Measurements from ENCODE around the gene GRIN2A. TPM values are rescaled to one million over a fixed set of nuclear protein-coding genes. Genes with fewer than 3 reads are reported as not detected.

The GRIN2A gene
- total and polyA plus RNA-seq, 2 of the 13 experiments (the other 11 are each of a cell fraction or from before 2014, with no cell fraction given): not detected

DNA sequence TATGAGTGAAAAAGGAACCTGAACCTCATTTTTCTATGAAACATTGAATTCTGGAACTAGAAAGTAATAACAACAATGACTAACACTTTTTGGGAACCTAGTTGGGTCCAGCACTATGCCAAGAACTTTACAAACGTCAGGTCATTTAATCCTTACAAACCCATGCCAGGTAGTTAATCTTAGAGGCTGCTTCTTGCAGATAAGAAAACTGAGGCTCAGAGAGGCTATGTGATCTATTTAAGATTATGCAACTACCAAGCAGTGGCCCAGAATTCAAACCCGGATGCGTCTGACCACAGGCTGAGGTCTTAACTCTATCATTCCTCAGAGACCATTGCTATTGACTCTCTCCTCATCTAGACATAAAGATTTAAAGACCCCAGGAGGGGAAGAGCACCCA is 358.7 kb downstream of the GRIN2A start:
- no peak overlapping the region for H3K27ac ChIP-seq (ENCODE audit: extremely low read length, insufficient read depth, low read length)
- ATAC-seq: no peak
- FAIRE-seq: no peak
- no peaks in the 10 kb centered on the region for H3K79me2 ChIP-seq (ENCODE audit: insufficient read depth, low read length)
- no peaks in the 10 kb centered on the region for H3K4me1 ChIP-seq (ENCODE audit: insufficient read depth, low read length)
- H2AFZ ChIP-seq (ENCODE audit: low read length): no peak overlapping the region
- no peaks in the 10 kb centered on the region for H3K36me3 ChIP-seq (replicated peaks in 1 of 2; ENCODE audit: control insufficient read depth in 1 of 2, insufficient read depth in 2 of 2, low read length in 2 of 2)
- H3K4me2 ChIP-seq (ENCODE audit: low read depth, low read length): no peak overlapping the region
- no peak overlapping the region for H3K9ac ChIP-seq (ENCODE audit: insufficient read depth, low read depth, low read length)
- intact Hi-C loops (cut with micrococcal nuclease; ENCODE audit: unreplicated experiment) (no loop called here), in situ Hi-C loops (cut with HindIII; ENCODE audit: extremely low pct_ligation_motif_present, low pct_unique_long_range_greater_than_20kb) (no loop called here)
- CTCF ChIA-PET (ENCODE audit: low intra/inter-chr PET ratio, low total read pairs): no interaction called here
- POLR2A ChIA-PET: no interaction called here
- DNase-seq (ENCODE audit: low spot score): no peak
- H3K27me3 ChIP-seq (ENCODE audit: control insufficient read depth in 1 of 2, insufficient read depth in 2 of 2, low read length in 2 of 2): 0 out of 5 replicates have a peak, but pooled peaks cover 0 to 3% of the 10 kb centered on the region in 2 experiments
- no peaks in the 10 kb centered on the region for H4K20me1 ChIP-seq (ENCODE audit: insufficient read depth, low read length)
- whole genome bisulfite sequencing (ENCODE audit: low lambda C conversion rate): 50% methylated on average over 3 of the region's 3 CpGs
- no peak overlapping the region for H3K4me3 ChIP-seq (replicated peaks in 1 of 3; ENCODE audit: insufficient read depth in 1 of 3, low read depth in 2 of 3, low read length in 3 of 3)
- H3K9me3 ChIP-seq (ENCODE audit: low read length): no peaks in the 10 kb centered on the region
- no TSS peak for BruUV-seq (replicated peaks)
- TF ChIP-seq ZNF788 (CRISPR knock-in tag; IDR thresholded peaks at IDR 0.05; ENCODE audit: borderline replicate concordance) (no peak), ZNF431 (CRISPR knock-in tag; IDR thresholded peaks at IDR 0.05; ENCODE audit: borderline replicate concordance, low read depth) (no peak)
- TF ChIP-seq, protein P1, sequence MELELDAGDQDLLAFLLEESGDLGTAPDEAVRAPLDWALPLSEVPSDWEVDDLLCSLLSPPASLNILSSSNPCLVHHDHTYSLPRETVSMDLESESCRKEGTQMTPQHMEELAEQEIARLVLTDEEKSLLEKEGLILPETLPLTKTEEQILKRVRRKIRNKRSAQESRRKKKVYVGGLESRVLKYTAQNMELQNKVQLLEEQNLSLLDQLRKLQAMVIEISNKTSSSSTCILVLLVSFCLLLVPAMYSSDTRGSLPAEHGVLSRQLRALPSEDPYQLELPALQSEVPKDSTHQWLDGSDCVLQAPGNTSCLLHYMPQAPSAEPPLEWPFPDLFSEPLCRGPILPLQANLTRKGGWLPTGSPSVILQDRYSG (CRISPR knock-in tag; IDR thresholded peaks at IDR 0.05): no peak

- POLR2A ChIA-PET: no interaction called here
- CTCF ChIA-PET (ENCODE audit: low intra/inter-chr PET ratio, low total read pairs): no interaction called here
- intact Hi-C loops (cut with micrococcal nuclease; ENCODE audit: unreplicated experiment) (no loop called here), in situ Hi-C loops (cut with HindIII; ENCODE audit: extremely low pct_ligation_motif_present, low pct_unique_long_range_greater_than_20kb) (no loop called here)
- H3K27me3 ChIP-seq (ENCODE audit: control insufficient read depth in 1 of 2, insufficient read depth in 2 of 2, low read length in 2 of 2): 0 out of 5 replicates have a peak, but pooled peaks cover 0 to 3% of the 10 kb centered on the region in 2 experiments
- H3K79me2 ChIP-seq (ENCODE audit: insufficient read depth, low read length): no peaks in the 10 kb centered on the region
- BruUV-seq (replicated peaks): no TSS peak
- ATAC-seq (no peak), DNase-seq (ENCODE audit: low spot score) (no peak), FAIRE-seq (no peak)
- no peaks in the 10 kb centered on the region for H3K9me3 ChIP-seq (ENCODE audit: low read length)
- WGBS (ENCODE audit: low lambda C conversion rate): under 1% methylated on average over 7 of the region's 7 CpGs
- no peak overlapping the region for H3K9ac ChIP-seq (ENCODE audit: insufficient read depth, low read depth, low read length)
- TF ChIP-seq TMF1 (CRISPR knock-in tag; IDR thresholded peaks at IDR 0.05; ENCODE audit: low read depth): no peak
- TF ChIP-seq HNRNPLL (IDR thresholded peaks at IDR 0.05; ENCODE audit: low read depth, low read length, poor library complexity, severe bottlenecking): no peak
- no peak for TF ChIP-seq NR2F1 (CRISPR knock-in tag; IDR thresholded peaks at IDR 0.05)
- TF ChIP-seq CBX2 (IDR thresholded peaks at IDR 0.05; ENCODE audit: low read depth, low read length): no peak
- no peak for TF ChIP-seq CBX2 (CRISPR knock-in tag; IDR thresholded peaks at IDR 0.05; ENCODE audit: low read depth)
- TF ChIP-seq ZC3H4 (CRISPR knock-in tag; IDR thresholded peaks at IDR 0.05; ENCODE audit: borderline replicate concordance): no peak
- TF ChIP-seq JUNB (CRISPR knock-in tag; IDR thresholded peaks at IDR 0.05; ENCODE audit: borderline replicate concordance): no peak
- no peak for TF ChIP-seq ZNF335 (CRISPR knock-in tag; IDR thresholded peaks at IDR 0.05)
- TF ChIP-seq, protein P2, sequence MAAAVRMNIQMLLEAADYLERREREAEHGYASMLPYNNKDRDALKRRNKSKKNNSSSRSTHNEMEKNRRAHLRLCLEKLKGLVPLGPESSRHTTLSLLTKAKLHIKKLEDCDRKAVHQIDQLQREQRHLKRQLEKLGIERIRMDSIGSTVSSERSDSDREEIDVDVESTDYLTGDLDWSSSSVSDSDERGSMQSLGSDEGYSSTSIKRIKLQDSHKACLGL (CRISPR knock-in tag; IDR thresholded peaks at IDR 0.05): no peak
- TF ChIP-seq, protein P3, sequence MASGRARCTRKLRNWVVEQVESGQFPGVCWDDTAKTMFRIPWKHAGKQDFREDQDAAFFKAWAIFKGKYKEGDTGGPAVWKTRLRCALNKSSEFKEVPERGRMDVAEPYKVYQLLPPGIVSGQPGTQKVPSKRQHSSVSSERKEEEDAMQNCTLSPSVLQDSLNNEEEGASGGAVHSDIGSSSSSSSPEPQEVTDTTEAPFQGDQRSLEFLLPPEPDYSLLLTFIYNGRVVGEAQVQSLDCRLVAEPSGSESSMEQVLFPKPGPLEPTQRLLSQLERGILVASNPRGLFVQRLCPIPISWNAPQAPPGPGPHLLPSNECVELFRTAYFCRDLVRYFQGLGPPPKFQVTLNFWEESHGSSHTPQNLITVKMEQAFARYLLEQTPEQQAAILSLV (CRISPR knock-in tag; IDR thresholded peaks at IDR 0.05; ENCODE audit: borderline replicate concordance): no peak
- TF ChIP-seq ZNF775 (CRISPR knock-in tag; IDR thresholded peaks at IDR 0.05; ENCODE audit: borderline replicate concordance): no peak
- TF ChIP-seq, protein P4, sequence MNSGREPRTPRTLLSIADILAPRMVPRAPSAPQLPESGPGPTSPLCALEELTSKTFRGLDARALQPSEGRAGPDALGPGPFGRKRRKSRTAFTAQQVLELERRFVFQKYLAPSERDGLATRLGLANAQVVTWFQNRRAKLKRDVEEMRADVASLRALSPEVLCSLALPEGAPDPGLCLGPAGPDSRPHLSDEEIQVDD (CRISPR knock-in tag; IDR thresholded peaks at IDR 0.05; ENCODE audit: borderline replicate concordance): no peak
- no peak for TF ChIP-seq RCOR2 (CRISPR knock-in tag; IDR thresholded peaks at IDR 0.05)
- H4K20me1 ChIP-seq (ENCODE audit: insufficient read depth, low read length): no peaks in the 10 kb centered on the region
- H3K4me2 ChIP-seq (ENCODE audit: low read depth, low read length): no peak overlapping the region
- H3K27ac ChIP-seq (ENCODE audit: extremely low read length, insufficient read depth, low read length): no peak overlapping the region
- no peaks in the 10 kb centered on the region for H3K4me1 ChIP-seq (ENCODE audit: insufficient read depth, low read length)
- H3K36me3 ChIP-seq (replicated peaks in 1 of 2; ENCODE audit: control insufficient read depth in 1 of 2, insufficient read depth in 2 of 2, low read length in 2 of 2): no peaks in the 10 kb centered on the region
- no peak overlapping the region for H2AFZ ChIP-seq (ENCODE audit: low read length)
- H3K4me3 ChIP-seq (replicated peaks in 1 of 3; ENCODE audit: insufficient read depth in 1 of 3, low read depth in 2 of 3, low read length in 3 of 3): no peak overlapping the region
Observed at GRCh38 chr16:9821970-9822369, 360.3 kb downstream of the GRIN2A start.

Data from HepG2 (cell line).